Amygdala (tissue), 56 donors: ENCODE data around the gene ATF7.

Experiments
- DNase-seq, 56 donors: peaks; one replicate each; lab custom pipeline; 2025; lab: John Stamatoyannopoulos, UW

Gene ATF7

DNA sequence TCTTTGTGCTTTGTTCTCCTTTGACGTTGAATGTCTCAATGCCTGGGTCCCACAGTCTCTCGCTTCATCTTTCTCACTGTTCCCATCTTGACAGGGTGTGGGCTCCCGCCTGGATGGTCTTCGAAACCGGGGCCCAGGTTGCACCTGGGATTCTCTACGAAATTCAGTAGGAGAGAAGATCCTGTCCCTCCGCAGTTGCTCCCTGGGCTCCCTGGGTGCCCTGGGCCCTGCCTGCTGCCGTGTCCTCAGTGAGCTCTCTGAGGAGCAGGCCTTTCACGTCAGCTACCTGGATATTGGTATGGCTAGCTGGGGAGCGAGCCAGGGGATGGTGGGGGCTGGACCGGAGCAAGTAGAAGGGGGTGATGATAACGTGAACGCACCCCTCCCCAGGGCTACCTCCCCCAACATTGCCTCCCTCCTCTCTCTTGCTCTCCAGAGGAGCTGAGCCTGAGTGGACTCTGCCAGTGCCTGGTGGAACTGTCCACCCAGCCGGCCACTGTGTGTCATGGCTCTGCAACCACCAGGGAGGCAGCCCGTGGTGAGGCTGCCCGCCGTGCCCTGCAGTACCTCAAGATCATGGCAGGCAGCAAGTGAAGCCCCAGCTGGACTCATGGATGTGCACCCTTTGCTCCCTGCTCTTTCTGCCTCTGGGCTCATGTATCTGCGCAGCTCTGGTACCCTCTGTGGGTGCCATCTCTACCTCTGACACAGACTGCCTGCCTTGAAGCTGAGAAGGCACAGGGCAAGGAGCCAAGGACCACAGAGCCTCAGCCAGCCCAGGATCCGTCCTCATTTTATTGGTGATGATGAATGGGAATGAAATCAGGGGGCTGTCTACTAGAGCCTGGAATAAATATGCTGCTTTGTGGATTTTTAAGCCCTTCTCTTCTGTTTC, 120.4 kb downstream of the ATF7 start:
- no peak for DNase-seq

DNA sequence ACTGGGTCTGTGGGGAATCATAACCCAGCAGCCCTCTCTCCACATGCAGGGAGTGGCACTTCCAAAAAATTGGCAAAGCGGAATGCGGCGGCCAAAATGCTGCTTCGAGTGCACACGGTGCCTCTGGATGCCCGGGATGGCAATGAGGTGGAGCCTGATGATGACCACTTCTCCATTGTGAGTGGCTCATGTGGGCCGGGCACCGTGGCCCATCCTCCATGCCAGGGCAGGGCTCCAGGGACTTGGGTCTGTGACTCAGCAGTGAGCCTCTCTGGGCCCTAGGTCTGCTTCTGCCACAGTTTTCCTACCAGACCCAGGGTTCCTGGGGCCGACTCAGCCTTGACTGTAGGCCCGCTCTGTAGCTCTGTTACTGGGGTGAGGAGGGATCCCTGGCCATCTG, 121.1 kb downstream of the ATF7 start:
- peak in 20 of 56 donors; percentile 12 to 58 (median 40) for DNase-seq

- no peak for DNase-seq
Observed at GRCh38 chr12:53504004-53504920, 121.9 kb downstream of the ATF7 start.

GRCh38 chr12:53502983-53503728, 123.0 kb downstream of the ATF7 start:
- no peak for DNase-seq

- peak in 2 of 56 donors; percentile 10 to 35 for DNase-seq
Observed at GRCh38 chr12:53502331-53502730, 123.9 kb downstream of the ATF7 start.

DNA sequence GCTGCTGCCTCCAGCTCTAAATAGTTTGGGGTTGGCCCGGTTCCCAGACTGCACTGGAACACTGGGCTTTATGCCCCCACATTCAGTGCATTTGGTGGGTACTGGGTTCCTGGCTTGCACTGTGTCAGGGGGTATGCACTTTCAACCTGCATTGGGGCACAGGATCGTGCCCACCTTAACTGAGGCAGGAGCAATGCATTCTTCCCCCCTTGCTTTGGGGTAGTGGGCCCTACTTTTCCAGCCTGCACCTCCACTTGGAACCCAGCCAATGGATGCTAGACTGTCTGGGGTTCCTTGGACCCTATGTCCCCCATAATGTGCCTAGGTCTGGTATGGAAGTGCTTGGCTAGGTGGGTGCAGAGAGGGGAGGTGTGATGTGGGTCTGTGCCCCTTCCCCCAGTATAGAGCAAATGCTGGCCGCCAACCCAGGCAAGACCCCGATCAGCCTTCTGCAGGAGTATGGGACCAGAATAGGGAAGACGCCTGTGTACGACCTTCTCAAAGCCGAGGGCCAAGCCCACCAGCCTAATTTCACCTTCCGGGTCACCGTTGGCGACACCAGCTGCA, 124.5 kb downstream of the ATF7 start:
- peak in 3 of 56 donors; percentile 26 to 73 (median 39) for DNase-seq

DNA sequence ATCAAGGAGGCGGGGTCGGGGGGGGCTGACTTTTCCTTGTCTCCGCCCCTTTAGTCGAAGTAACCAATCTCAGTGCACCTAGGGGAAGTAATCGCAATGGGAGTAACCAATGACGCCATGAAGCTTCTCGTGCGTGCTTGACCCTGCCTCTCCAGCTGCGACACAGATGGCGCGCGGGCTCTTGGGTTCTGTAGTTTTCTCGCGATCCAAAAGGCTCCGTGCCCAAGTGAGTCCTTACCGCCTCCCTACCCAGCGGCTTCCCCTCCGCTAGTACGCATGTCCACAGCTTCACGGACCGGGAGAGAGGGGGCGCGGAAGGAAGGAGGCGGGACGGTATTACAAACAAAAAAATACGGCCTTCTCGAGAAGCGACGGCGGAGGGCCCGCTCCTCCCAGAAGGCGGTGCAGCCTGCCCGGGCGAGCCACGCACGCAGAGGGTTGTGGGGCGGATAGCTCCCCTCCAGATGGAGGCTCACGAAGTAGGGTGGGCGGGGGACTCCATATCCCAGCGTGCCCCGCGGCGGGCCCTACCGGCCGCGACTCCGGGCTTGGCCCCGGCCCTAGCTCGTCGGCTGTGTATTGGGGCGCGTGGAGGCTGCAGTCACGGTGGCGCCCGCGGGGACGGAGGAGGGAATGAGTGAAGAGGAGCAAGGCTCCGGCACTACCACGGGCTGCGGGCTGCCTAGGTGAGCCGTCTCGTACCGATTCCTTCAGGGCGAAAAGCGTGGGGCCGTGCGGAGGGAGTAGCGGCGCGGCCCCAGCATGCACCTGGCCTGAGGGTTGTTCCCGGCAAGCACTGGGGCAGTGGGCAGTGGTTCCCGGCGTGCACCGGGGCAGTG, 125.2 kb downstream of the ATF7 start, which contains the start of gene TARBP2:
Gene TARBP2 (plus strand): TSS at position 508 of the 839 bp plus-strand sequence. CDS start 126 bp downstream, at position 634.
- peak; percentile 95 to 100 (median 99) for DNase-seq

GRCh38 chr12:53500142-53500775, 125.9 kb downstream of the ATF7 start:
- peak in 9 of 56 donors; percentile 40 to 65 (median 57) for DNase-seq

DNA sequence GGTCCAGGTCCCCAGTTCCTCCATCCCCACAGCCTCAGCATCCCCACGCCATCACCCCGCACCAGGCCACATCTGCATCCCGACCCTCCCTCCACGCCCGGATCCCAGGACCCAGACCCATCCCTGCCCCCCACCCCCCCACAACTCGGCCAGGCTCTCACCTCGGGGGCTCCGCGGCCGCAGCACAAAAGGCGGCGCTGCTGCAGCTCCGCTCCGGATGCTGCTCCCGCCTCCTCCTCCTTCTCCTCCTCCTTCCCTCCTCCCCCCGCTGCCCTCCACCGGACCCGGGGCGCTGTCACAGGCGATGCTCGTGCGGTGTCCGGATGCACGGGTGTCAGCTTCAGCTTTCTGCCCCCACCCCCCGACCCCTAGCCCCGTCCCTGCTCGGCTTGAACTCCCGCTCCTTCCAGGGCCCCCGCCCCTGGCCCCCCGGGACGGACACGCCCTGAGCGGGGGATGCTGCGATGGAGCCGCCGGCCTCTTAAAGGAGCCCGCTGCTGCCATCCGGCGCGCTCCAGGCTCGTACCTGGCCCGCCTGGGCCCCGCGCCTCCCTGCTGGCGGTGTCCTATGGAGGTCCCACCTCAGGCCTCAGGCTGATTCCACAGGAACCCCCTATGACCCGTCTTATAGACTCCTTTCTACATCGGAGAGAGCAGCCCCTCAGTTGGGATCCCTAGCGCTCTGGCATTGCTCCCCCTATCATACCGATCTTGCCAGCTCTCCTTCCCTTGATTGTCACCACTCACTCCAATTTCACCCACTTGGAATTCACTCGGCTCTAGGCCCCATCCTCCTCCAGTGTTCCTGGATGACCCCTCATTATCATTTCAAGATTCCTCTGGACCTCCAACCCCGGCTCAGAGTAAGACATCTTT, 126.7 kb downstream of the ATF7 start, which contains the start of gene MAP3K12:
Gene MAP3K12 (minus strand): TSS at position 193 of the 876 bp plus-strand sequence. CDS start 12,067 bp downstream, outside the sequence.
- DNase-seq: peak in 52 of 56 donors; percentile 34 to 90 (median 70)

- no peak for DNase-seq
Observed at GRCh38 chr12:53498235-53498630, 127.9 kb downstream of the ATF7 start.

GRCh38 chr12:53497461-53497860, 128.7 kb downstream of the ATF7 start:
- DNase-seq: no peak

DNA sequence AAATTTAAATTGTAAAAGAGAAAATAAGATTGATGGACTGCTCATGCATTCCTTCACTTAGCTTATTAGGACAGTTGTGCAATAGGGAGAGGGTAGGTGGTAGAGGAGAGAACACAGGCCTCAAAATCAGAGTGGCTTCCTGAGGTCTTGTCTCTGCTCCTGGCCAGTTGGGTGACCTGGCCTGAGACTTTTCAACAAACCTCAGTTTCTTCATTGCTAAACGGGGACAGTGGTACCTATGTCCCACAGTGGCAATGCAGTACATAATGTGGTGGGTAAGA, 129.5 kb downstream of the ATF7 start:
- DNase-seq: no peak

GRCh38 chr12:53495903-53496751, 130.1 kb downstream of the ATF7 start:
- DNase-seq: peak in 12 of 56 donors; percentile 11 to 45 (median 17)

DNA sequence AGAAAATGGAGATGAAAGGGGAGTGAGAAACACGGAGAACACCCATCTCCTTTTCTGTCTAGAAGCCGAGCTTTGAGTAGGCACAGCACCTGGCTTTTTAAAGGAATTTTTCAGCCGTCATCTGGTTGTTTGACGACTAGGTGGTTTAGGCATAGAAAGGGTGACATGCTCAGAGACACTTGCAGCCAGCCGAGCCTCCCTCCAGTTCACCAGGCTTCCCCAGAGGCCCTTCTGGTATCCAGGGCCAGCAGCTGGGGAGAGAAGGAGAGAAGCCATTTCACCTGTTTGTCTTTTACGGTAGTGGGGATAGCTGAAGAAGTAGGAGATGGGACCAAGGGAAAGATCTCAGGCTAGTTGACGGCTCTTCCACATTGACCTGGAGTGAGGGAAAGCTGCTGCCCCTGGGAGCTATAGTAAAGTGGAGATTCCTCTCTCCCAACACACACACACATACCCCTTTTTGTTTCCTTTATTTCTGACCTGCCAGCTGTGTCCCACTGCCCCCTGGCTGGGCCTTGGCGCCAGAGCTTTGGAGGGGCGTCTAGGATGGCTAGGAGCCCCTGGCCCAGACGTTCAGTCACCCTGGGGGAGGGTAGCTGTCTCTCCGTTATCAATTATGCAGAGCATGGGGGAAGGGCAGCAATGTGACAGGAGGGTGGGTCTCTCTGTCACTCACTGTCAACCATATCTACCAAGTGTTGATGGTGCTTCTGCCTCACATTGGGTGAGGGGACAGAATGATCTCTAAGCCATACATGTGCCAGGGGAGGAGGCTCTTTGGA, 132.4 kb downstream of the ATF7 start:
- peak in 3 of 56 donors; percentile 32 to 48 (median 47) for DNase-seq

DNA sequence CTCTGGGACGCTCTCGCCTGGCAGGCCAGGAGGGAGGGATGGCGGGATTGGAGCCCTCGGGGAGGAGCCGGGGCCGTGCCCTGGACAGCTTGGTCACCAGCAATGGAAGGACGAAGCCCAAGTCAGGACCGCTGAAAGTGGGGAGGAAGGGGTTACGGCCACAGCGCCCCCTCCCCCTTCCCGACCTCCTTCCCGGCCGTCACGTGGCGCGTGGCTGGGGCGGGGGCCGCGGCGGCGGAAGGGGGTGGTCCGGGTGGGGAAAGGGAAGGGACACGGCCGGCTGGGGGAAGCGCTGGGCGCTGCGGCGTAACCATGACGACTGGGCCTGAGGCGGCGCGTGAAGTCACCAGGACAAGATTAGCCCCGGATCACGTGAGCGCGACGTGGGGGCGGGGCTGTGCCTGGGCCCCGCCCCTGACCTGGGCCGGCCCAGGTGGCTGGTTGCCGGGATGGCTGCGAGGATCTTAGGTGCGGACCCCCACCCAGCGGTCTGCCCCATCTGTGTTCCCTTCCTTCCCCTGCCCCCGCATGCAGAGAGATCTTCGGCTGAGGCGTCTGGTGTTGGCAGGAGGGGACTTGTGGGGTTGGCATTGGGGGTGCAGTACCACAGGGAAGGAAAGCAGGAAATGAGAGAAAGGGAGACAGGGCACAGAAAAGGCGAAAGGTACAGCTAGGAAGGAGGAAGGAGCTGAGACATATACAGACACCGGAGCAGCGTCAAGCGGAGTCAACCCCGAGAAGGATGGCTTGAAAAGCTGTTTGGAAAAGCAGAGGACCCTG, 133.2 kb downstream of the ATF7 start:
- peak; percentile 44 to 97 (median 91) for DNase-seq
